ENCODE results near the gene HES1.

The HES1 gene

DNA sequence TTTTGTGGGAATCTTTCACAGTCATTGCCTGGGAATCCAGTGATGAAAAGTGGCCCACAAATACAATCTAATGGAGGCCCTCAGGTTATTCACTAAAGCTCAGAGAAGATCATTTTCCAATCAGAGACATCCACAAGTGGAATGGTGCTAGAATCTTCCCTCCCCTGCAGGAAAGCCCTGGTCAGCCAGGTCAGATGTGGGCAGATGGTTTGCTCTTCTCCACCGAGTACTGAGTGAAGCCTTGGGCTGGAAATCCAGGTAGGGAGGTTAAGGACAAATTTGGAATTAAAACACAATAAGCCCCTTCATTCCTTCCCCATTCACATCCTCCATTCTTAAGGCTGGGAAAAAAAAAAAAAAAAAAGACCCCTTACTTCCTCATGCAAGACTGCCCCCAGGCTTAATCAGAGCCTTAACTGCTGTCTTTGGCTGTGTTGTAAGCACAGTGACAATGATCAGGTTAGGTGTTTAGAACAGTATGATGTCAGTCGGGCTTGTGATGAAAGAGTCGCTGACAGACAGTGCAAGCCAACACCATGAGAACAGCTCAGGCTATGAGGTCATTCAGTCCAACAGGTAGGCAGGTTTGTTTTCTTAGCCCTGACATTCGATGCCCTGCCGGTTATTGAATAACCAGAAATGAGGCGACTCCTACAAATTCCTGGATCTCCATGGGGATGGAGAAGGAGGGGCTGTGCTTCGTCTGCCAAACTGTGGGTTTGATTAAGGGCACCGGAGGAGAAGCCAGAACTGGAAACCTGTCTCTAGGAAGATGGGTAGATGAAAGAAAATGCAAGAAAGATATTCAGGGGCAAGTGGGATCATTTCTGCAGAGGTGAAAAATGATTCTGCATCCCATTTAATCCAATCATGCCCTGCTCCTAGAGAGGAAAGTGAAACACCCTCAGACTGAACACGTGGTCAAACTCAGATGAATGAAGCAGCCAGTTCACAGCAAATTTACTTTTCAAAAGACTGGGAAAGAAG is 23.5 kb upstream of the HES1 start:
- TF ChIP-seq POLR2AphosphoS5 (IDR thresholded peaks at IDR 0.05; ENCODE audit: low read depth, low read length), result no peak
- no peak for TF ChIP-seq FOXP2 (optimal IDR thresholded peaks at IDR 0.05; ENCODE audit: borderline replicate concordance, extremely low read depth, extremely low read length, insufficient read depth)
- TF ChIP-seq TAF1 (IDR thresholded peaks at IDR 0.05; ENCODE audit: borderline replicate concordance, insufficient read depth, low read length), result no peak
- TF ChIP-seq SIN3A (IDR thresholded peaks at IDR 0.05; ENCODE audit: borderline replicate concordance, insufficient read depth, low read length), result no peak
- no peak for TF ChIP-seq REST (IDR thresholded peaks at IDR 0.05; ENCODE audit: insufficient read depth in 1 of 2, low read depth in 2 of 2, low read length in 2 of 2)

GRCh38 chr3:194114123-194114522 is 21.8 kb upstream of the HES1 start:
- TF ChIP-seq SIN3A (IDR thresholded peaks at IDR 0.05; ENCODE audit: borderline replicate concordance, insufficient read depth, low read length) (no peak), POLR2AphosphoS5 (IDR thresholded peaks at IDR 0.05; ENCODE audit: low read depth, low read length) (no peak), REST (IDR thresholded peaks at IDR 0.05; ENCODE audit: insufficient read depth in 1 of 2, low read depth in 2 of 2, low read length in 2 of 2) (no peak), TAF1 (IDR thresholded peaks at IDR 0.05; ENCODE audit: borderline replicate concordance, insufficient read depth, low read length) (no peak), FOXP2 (optimal IDR thresholded peaks at IDR 0.05; ENCODE audit: borderline replicate concordance, extremely low read depth, extremely low read length, insufficient read depth) (no peak)

GRCh38 chr3:194117104-194117845 is 18.7 kb upstream of the HES1 start:
- TF ChIP-seq REST (IDR thresholded peaks at IDR 0.05; ENCODE audit: insufficient read depth in 1 of 2, low read depth in 2 of 2, low read length in 2 of 2) (no peak), POLR2AphosphoS5 (IDR thresholded peaks at IDR 0.05; ENCODE audit: low read depth, low read length) (no peak), SIN3A (IDR thresholded peaks at IDR 0.05; ENCODE audit: borderline replicate concordance, insufficient read depth, low read length) (no peak), TAF1 (IDR thresholded peaks at IDR 0.05; ENCODE audit: borderline replicate concordance, insufficient read depth, low read length) (no peak), FOXP2 (optimal IDR thresholded peaks at IDR 0.05; ENCODE audit: borderline replicate concordance, extremely low read depth, extremely low read length, insufficient read depth) (no peak)

DNA sequence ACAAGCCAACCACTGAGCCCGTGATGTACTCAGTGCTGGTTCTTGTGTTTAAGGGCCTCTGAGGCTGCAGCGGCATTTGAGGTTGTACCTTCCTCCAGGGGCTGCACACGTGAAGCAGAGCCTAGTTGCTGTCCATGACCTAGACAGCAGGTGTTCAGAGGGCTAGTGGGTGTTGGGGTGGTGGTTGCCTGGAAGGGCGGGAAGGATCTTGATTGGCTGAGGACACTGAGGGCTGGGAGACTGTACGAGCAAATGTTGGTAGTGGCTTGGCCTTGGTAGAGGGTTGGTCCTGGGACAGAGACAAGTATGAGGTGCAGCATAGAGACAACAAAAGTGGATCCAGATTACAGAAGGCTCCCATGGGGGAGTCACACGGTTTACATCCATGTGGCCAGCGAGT is 17.0 kb upstream of the HES1 start:
- TF ChIP-seq REST (IDR thresholded peaks at IDR 0.05; ENCODE audit: insufficient read depth in 1 of 2, low read depth in 2 of 2, low read length in 2 of 2) (no peak), TAF1 (IDR thresholded peaks at IDR 0.05; ENCODE audit: borderline replicate concordance, insufficient read depth, low read length) (no peak), FOXP2 (optimal IDR thresholded peaks at IDR 0.05; ENCODE audit: borderline replicate concordance, extremely low read depth, extremely low read length, insufficient read depth) (no peak), POLR2AphosphoS5 (IDR thresholded peaks at IDR 0.05; ENCODE audit: low read depth, low read length) (no peak), SIN3A (IDR thresholded peaks at IDR 0.05; ENCODE audit: borderline replicate concordance, insufficient read depth, low read length) (no peak)
